CD4-positive, alpha-beta T cell treated with Interleukin-15 for 4 hours (primary cell): Measurements from ENCODE around the gene ATAD3A.
"Not testable (repeated sequence)": the region's sequence is repeated elsewhere in the genome, so short reads cannot be mapped to it uniquely, and the experiment has no call there.

Source experiments
- DNase-seq: peaks from one replicate; pipeline ENCODE4 v3.0.0-alpha.2; 2020; ENCODE audit warnings: low spot score

ATAD3A gene

DNA sequence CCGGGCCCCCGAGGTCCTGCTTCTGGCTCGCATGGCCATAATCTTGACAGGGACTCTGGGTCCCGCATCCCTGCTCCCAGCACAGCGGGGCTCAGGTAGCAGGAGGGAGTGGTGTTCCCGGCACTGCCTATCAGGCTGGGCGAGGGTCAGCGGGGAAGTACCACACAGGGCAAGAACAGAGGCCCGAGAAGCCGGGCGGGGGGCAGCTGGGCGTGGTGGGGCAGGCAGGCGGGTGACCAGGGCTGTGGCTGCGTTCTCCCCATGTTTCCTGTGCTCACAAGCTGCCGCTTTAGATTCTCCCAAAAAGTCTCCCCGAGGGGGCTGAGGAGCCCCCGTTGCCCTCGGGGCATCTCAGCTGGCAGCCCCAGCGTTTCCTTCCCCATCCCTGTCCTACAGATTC, 22.1 kb upstream of the ATAD3A start:
- no peak for DNase-seq

GRCh38 chr1:1490633-1491230, 21.2 kb upstream of the ATAD3A start:
- no peak for DNase-seq

DNA sequence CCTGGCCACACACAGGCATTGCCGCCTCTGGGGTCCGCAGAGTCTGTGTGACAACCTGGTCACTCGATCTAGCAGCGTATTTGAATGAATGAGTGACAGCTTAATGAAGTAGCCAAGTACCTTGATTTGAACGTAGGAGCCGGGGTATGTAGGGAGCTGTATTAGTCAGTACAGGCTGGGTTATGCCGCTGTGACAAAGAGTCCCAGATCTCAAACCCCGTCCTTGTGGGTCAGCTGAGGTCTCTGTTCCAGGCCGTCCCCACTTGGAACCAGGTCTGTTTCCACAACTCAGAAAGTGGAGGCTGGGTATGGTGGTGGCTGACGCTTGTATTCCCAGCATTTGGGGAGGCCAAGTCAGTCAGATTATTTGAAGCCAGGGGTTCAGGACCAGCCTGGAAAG, 20.4 kb upstream of the ATAD3A start:
- no peak for DNase-seq

DNA sequence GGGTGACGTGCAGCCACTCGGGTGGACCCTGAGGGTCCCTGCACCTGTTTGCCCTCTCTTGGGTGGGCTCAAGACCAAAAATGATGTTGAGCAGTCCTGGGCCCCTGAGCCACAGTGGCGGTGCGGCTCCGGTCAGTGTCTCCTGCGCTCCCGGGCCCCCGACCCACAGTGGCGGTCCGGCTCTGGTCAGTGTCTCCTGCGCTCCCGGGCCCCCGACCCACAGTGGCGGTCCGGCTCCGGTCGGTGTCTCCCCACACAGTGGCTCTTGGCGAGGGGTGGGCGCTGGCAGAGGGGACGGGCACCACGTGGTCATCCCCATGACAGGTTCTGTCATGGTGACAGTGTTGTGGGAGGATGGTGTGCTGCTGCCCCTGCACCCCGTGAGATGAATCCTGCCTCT, 17.7 kb upstream of the ATAD3A start:
- DNase-seq = not testable (repeated sequence)

DNA sequence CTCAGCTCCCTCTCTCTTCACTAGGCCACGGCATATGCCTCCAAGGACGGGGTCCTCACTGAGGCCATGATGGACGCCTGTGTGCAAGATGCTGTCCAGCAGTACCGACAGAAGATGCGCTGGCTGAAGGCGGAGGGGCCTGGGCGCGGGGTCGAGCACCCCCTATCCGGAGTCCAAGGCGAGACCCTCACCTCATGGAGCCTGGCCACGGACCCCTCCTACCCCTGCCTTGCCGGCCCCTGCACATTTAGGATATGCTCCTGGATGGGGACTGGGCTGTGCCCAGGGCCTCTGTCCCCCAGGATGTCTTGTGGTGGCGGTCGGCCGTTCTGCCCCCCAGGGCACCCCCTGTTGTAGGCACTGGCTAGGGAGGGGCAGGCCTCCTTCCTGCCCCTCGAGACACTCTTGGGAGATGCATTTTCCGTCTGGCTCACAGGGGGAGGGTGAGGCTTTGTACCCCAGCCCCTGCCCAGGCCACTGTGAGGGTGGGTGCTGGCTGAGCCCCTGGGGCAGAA, 16.4 kb upstream of the ATAD3A start:
- not testable (repeated sequence) for DNase-seq

GRCh38 chr1:1504777-1505365, 7.1 kb upstream of the ATAD3A start:
- peak; percentile 80 for DNase-seq

GRCh38 chr1:1505366-1505798, 6.6 kb upstream of the ATAD3A start:
- DNase-seq = not testable (repeated sequence)

DNA sequence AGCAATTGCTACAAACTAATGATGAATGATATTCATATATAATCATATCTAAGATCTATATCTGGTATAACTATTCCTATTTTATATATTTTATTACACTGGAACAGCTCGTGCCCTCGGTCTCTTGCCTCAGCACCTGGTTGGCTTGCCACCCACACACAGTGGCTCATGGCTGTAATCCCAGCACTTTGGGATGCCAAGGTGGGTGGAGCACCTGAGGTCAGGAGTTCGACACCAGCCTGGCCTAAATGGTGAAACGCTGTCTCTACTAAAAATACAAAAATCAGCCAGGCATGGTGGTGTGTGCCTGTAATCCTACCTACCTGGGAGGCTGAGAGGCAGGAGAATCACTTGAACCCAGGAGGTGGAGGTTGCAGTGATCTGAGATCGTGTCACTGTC, 6.2 kb upstream of the ATAD3A start:
- not testable (repeated sequence) for DNase-seq

- DNase-seq = no peak
Observed at GRCh38 chr1:1507305-1507704, 4.7 kb upstream of the ATAD3A start.

- DNase-seq = not testable (repeated sequence)
Observed at GRCh38 chr1:1508775-1509464, 3.0 kb upstream of the ATAD3A start.

DNA sequence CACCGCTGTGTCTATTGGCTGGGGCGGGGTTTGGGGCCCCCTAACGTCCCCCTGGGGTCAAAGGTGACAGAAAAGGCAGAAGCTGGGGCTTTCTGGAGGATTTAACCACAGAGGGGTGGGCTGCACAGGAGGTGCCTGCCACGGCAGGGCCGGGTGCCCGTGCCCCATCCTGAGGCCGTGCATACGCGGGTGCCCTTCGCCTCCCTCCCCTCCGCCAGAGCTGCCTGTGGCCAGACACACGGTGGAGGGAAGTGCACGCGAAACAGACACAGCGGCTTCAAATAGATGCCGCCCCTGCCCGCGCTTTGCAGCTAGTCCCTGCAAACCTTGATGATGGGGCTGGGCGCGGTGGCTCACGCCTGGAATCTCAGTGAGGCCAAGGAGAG, 2.5 kb upstream of the ATAD3A start:
- DNase-seq = not testable (repeated sequence)

DNA sequence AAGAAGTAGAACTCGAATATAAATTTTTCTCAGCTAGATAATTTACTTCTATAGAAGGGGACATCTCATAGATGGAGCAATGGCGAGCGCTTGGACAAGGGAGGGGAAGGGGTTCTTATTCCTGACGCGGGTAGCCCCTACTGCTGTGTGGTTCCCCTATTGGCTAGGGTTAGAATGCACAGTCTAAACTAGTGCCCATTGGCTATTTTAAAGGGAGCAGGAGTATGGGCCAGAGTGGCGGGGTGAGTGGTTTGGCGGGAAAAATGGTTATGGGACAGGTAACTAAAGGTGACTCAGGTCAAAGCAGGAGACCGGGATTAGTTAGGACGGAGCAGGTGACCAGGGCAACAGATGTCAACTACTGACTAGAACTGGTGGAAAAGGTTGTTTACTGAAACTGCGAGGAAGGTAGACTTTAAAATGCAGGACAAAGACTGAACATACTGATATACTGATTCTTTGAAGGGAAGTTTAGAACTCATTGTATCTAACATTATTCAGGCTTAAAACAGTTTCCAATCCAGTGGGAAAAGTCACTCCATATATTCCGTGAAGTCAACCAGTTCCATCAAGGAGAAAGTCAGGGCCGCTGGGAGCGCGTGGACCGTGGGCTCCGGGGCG, 940 bp upstream of the ATAD3A start:
- no peak for DNase-seq

DNA sequence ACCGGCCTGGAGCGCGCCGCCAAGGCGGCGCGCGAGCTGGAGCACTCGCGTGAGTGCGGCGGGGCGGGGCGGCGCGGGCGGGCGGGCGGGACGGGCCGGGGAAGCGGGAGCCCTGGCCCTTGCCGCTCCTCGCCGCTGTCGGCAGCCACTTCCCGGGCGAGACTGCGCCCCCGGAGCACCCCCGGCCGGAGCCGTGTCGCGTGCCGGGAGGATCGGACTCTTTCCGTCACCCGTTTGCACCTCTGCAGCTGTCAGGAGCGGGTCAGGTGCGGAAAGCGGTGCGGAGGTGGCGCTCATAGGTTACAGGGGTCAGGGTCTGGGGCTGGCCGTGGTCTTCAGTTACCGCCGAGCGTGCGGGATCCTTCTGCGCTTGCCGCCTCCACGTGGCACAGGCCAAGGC, 463 bp downstream of the ATAD3A start:
- not testable (repeated sequence) for DNase-seq

- DNase-seq = not testable (repeated sequence)
Observed at GRCh38 chr1:1513675-1514074, 1.7 kb downstream of the ATAD3A start.

GRCh38 chr1:1514376-1514775, 2.4 kb downstream of the ATAD3A start:
- not testable (repeated sequence) for DNase-seq

DNA sequence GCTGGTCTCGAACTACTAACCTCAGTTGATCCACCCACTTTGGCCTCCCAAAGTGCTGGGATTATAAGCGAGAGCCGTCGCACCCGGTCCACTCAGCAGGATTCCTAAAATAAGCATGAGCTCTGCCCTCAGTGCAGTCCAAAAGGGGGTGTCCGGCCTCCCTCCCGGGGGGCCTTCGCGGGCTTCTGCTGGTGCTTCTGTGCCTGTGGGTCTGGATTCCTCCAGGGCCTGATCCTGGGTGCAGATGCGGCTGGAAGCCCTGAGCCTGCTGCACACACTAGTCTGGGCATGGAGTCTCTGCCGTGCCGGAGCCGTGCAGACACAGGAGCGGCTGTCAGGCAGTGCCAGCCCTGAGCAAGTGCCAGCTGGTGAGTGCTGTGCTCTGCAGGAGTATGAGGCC, 5.0 kb downstream of the ATAD3A start:
- DNase-seq = not testable (repeated sequence)

GRCh38 chr1:1517973-1518620, 6.1 kb downstream of the ATAD3A start:
- DNase-seq = no peak

- DNase-seq = not testable (repeated sequence)
Observed at GRCh38 chr1:1518621-1519007, 6.7 kb downstream of the ATAD3A start.

- not testable (repeated sequence) for DNase-seq
Observed at GRCh38 chr1:1519805-1520505, 8.0 kb downstream of the ATAD3A start.

DNA sequence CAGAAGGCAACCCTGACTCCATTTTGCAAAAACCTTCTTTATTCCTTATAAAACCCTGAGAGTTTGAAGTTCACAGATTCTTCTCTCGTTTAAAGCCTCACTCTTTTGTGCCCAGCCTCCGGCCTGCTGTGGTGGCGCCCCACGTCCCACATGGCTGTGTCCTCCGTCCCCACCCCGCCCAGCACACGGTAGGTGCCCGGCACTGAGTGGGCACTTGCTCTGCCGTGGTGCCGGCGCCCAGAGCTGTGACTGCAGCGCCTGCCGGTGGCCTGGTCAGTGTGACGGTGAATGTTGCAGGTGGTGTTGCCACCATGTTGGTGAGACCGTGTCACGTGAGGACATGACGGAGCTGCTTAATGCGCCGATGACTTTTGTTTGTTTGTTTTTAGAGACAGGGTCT, 9.4 kb downstream of the ATAD3A start:
- DNase-seq = no peak

- not testable (repeated sequence) for DNase-seq
Observed at GRCh38 chr1:1522536-1522935, 10.6 kb downstream of the ATAD3A start.

- not testable (repeated sequence) for DNase-seq
Observed at GRCh38 chr1:1523226-1523625, 11.3 kb downstream of the ATAD3A start.
